GM18511 (cell line): ENCODE results near the gene CTSE.
A peak's percentile ranks its signal among the peaks of the same experiment; 100 is the strongest.
"Not testable (repeated sequence)": the region's sequence is repeated elsewhere in the genome, so short reads cannot be mapped to it uniquely, and the experiment has no call there.

ENCODE experiments used
- ATAC-seq: cut with Tn5 transposase; IDR thresholded peaks from one replicate; pipeline ENCODE4 v1.9.1; 2021; ENCODE audit warnings: mild to moderate bottlenecking, moderate library complexity; ENCODE audit not compliant: unreplicated experiment

The CTSE gene

GRCh38 chr1:206020393-206021007 is 3.2 kb downstream of the CTSE start:
- no peak for ATAC-seq

GRCh38 chr1:206015071-206015470 is 8.6 kb downstream of the CTSE start:
- ATAC-seq, result no peak

DNA sequence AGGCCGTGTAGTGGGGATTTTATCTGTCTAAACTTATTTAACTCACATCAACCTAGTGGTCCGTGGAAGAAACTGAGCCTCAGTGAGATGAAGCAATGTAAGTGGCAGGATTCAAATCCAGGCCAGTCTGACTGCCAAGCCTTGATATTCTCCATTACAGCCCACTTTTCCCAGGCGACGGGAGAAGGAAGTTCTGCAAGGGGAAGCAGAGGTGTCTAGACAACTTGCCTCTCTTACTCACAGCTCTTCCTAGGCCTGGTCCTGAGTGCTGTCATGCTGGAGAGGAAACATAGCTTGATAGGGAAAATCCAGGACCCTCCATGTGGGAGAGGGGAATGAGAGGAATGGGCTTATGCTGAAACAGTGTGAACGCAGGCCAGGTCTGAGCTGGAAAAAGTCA is 9.1 kb downstream of the CTSE start:
- ATAC-seq, result no peak

DNA sequence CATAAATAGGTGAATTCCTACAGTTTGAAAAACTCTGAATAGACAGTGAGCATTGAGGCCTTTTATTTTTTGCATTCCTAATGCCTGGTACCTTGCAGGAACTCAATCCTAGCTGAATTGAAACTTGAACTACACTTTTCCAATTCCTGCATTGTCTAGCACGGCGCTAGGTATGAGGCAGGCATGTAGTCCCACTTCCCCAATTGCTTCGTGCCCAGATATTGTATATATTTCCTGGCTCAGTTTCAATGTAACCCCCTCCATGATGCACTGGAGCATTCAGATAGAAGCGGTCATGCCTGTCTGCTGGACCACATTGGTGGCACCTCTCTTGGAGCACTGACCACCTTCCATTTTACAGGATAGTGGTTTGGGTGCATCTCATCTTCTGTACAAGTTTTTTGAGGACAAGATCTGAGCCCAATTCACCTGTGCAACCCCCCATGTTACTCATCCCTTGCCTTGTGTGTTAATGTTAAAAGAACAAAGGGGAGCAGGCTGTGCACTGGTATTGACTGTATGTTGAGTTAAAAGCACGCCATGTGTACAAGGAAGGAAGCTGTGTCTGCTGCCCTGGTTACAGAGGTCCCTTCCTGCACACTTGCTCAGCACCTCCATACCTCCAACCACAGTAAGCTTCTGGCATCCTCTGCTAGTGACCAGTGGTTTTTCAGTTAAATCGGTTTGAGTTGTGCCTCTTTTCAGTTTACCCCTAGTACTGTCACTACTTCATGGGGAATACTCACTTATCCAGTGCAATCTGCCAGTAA is 10.5 kb downstream of the CTSE start:
- ATAC-seq, result no peak

DNA sequence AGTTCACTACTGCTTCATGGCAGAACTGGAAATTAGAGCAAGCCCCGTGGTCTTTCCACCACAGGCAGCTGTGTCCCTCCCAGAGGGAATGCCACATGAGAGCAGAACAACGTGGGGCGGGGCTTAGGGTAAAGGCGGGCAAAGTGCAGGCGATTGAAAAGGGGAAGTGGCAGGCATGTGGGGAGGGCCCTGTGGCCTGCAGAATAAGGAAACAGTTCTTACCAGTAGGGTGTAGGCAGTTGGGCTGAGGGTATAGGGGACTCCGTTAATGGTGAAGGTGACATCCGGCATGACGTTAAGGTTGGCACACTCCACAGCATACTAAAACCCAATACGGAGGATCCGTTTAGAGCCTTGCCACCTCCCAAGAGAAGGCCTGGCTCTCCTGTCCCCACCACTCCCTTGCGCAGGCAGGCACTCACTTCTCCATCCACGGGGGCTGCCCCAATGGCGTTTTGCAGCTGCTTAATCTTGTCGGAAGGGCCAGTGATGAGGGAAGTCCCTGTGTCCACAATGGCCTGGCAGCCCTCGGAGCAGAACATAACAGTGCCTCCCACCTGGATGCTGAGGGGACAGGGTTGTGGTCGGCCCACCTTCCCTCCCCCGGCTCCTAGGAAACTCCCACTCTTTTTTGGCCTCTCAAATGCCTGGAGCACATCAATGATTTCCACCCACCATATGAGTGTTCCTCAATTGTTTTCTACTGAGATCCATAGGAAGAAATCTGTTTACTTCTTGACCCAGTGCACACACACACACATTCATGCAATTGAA is 11.4 kb downstream of the CTSE start:
- peak; percentile 98 for ATAC-seq

- ATAC-seq, result no peak
Measured at GRCh38 chr1:206011057-206011456, 12.6 kb downstream of the CTSE start.

DNA sequence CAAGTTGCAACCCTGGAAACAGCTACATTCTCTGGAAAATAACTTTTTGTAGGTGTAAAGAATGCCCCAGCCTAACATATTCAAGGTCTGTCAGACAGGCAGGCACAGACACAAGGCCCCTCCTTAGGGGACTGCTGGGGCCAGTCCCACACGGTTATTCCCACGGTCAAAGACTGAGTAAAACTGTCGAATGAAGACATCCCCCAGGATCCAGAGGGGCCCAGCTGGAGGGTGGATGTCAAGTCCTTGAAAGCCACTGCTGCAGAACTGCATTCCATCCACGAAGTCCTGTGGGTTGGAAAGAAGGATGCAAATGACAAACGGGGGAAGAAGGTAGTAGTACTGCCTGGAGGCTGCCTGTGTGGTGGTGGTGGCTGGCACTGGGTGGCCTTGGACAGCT is 13.6 kb downstream of the CTSE start:
- no peak for ATAC-seq

DNA sequence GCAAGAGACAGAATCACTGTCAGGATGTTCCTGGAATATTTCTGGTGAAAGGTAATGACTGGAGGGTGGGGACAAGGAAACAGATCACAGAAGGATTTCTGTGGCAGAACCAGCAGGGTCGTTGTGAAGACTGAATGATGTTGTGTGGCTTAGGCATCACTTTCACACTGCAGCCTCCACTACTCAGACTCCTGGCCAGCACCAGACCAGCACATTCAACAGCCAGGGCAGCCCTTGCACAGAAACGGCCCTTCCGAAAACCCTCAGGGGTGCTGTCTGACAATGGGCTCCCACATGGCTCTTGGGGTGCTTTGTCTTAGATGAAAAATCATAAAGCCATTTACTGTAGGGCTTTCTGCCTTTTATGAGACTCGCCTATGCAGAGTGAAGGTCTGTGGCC is 16.7 kb downstream of the CTSE start:
- no peak for ATAC-seq

DNA sequence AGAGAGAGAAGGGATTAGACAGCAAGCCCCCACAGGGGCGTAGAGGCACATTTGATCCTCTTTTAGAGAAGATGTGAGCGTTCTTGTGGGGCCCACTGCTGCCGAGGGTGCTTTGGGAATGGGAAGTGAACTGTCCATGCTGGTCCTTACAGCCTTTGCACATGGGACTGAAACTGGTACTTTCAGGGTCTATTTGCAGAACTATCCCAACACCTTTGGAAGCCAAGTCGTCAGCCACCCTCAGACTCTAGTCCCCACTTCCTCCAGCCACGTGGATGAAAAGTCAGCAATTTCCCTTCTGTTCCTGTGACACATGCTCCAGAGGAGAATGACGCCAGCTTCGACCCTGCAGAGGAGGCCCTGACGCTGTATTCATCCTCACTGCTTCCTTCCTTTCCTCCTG is 17.9 kb downstream of the CTSE start:
- no peak for ATAC-seq

DNA sequence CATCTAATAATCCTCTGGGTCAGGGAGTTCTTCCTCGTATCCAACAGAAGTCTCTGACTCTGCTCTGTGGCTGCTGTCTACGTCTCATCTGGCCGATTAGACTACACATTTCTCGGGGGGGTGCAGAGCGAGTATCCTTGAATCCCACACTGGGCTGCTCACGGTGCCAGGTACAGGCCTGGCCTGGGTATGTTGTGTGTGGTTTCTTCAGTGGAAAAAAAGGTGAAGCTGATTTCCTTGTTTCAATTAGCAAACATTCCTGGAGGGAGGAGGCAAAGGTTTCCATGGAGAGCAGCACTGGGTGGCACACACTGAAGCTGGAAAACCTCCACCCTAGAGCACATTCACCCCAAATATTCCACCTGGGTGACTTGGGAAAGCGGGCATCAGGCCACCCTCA is 18.5 kb downstream of the CTSE start:
- no peak for ATAC-seq

GRCh38 chr1:206004826-206005225 is 18.9 kb downstream of the CTSE start:
- no peak for ATAC-seq

DNA sequence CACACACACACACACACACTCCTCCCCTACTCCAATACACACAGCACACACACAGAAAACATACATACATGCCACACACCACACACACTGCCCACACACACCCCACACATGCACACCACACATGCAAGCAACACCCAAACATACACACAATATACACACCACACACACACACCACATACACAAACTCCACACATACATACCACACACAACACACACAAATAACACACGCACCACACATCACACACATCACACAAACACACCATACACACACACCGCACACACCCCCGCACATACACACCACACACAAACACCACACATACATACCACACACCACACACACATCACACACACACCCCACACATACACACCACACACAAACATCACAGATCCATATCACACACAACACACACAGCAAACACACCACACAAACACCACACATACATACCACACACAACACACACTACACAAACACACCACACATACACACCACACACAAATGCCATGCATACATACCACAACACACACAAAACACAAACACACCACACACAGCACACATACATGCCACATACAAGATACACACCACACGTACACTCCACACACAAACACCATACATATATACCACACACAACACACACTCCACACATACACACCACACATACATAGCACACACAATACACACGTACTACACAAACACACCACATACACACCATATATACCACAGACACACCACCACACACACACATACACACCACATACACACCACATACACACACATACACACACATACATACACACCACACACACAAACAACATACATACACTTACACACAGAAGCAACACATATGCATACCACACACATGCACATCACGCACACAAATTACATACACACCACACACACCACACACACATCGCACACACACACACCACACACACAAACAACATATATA is 19.6 kb downstream of the CTSE start:
- ATAC-seq, result no peak

GRCh38 chr1:206002871-206003801 is 20.6 kb downstream of the CTSE start, which contains the start of gene RAB7B:
Gene RAB7B, minus strand, starts transcription at chr1:206003395. Its CDS starts 9,260 bp downstream, at chr1:205994135.
- ATAC-seq, result no peak

DNA sequence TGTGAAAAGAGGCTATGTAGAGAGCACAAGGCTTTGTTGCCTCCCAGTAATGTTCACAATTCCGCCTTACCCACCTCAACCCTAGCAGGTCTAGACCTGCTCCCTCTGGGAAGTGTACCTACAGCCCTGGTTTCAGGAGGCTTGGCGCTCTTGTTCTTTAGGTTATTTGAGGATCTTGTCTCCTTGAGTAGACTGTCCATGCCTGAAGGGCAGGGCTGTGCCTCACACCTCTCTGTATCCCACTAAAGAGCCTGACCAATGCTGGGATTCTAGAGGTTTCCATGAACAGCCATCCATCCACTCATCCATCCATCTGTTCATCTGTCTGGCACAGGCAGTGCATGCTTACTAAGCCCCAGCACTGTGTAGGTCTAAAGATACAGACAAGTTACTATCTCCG is 21.5 kb downstream of the CTSE start:
- no peak for ATAC-seq

- no peak for ATAC-seq
Measured at GRCh38 chr1:206001476-206001888, 22.2 kb downstream of the CTSE start.

- ATAC-seq, result no peak
Measured at GRCh38 chr1:206000641-206001339, 22.9 kb downstream of the CTSE start.

DNA sequence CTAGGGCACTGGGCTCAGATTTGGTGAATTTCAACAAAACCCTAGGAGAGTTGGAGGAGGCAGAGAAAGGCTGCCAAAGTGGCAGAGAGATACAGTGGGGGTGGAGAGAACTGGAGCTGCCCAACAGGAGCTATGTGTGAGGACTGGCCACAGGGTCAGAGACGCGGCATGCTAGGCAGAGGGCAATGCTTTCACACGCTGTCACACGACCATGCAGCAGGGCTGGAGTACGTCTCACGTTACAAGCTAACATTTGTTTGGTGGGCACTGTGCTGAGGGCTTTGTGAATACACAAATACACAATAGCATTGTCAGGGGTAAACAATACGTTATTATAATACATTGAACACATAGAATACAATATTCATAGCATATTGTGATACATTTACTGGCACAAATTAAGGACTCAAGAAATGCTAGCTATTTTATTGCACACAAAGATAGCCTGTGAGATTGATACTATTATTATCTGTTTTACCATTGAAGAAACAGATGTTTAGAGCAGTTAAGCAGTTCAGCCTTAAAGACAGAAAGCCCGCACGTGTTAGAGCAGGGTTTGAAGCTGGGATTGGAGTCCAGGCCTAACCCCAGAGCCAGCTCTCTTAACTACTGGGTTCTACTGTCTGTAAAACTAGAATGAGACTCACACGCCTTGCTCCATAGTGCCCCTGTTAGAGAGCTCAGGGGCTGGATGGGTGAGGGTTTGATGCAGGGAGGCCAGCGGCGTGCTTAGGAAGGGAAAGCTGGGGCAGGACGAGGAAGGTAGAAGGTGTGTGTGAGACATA is 25.0 kb downstream of the CTSE start:
- no peak for ATAC-seq

- not testable (repeated sequence) for ATAC-seq
Measured at GRCh38 chr1:205996641-205997040, 27.1 kb downstream of the CTSE start.
